ENCODE results near the gene SUSD3. TPM values are rescaled to one million over a fixed set of nuclear protein-coding genes. Genes with fewer than 3 reads are reported as not detected.
"Not testable (repeated sequence)": the region's sequence is repeated elsewhere in the genome, so short reads cannot be mapped to it uniquely, and the experiment has no call there.

The SUSD3 gene
- 10 to 100 TPM; 45.4 to 68.4 TPM for total RNA-seq

GRCh38 chr9:93058355-93059010 is at the start of gene SUSD3:
Gene SUSD3 (plus strand): TSS chr9:93058701. CDS start chr9:93058743, 42 bp downstream.
- H3K27ac Mint-ChIP-seq, result peak within 1 kb of the TSS; percentile 94
- H3K9me3 Mint-ChIP-seq, result no peaks in the 10 kb centered on the region
- peaks cover 24% of the 10 kb centered on the region for H3K4me1 Mint-ChIP-seq
- peak within 1 kb of the TSS; percentile 94 for H3K4me3 Mint-ChIP-seq
- H3K36me3 Mint-ChIP-seq (ENCODE audit: low read depth), result peaks cover 10% of the 10 kb centered on the region
- no peaks in the 10 kb centered on the region for H3K27me3 Mint-ChIP-seq
- peak; percentile 73 for ATAC-seq (replicated peaks)

GRCh38 chr9:93009337-93010015 is 49.0 kb upstream of the SUSD3 start:
- Mint-ChIP-seq H3K27me3 (no peaks in the 10 kb centered on the region), H3K4me1 (peaks cover 2% of the 10 kb centered on the region), H3K4me3 (no peak overlapping the region), H3K36me3 (ENCODE audit: low read depth) (peaks cover 98% of the 10 kb centered on the region), H3K27ac (peak overlapping the region; percentile 78), H3K9me3 (no peaks in the 10 kb centered on the region)
- no peak for ATAC-seq (replicated peaks)

GRCh38 chr9:93010056-93010455 is 48.4 kb upstream of the SUSD3 start:
- Mint-ChIP-seq H3K4me1 (no peaks in the 10 kb centered on the region), H3K27ac (peak overlapping the region; percentile 78), H3K36me3 (ENCODE audit: low read depth) (peaks cover 98% of the 10 kb centered on the region), H3K4me3 (no peak overlapping the region), H3K9me3 (no peaks in the 10 kb centered on the region), H3K27me3 (no peaks in the 10 kb centered on the region)
- no peak for ATAC-seq (replicated peaks)

GRCh38 chr9:93010704-93011103 is 47.8 kb upstream of the SUSD3 start:
- Mint-ChIP-seq H3K36me3 (ENCODE audit: low read depth) (peaks cover 98% of the 10 kb centered on the region), H3K27me3 (no peaks in the 10 kb centered on the region), H3K27ac (peak overlapping the region; percentile 78), H3K4me1 (no peaks in the 10 kb centered on the region), H3K4me3 (no peak overlapping the region), H3K9me3 (no peaks in the 10 kb centered on the region)
- no peak for ATAC-seq (replicated peaks)

DNA sequence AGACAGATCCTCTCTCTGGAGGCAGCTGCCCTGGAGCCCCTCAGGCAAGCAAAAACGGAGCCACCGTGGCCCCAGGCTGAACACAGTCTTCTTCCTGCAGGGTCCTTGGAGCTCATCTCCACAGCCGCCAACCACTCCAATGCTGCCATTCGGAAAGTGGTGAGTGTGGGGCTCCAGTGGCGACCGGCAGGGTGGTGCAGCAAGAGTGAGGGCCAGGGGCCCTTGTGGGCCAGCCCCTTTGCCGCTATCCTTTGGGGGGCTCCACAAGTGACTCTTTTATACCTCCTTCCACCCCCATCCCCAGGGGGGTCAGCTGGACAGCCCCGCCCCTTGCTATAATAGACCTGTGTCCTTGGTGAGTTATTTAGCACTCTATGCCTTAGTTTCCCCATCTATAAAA is 47.4 kb upstream of the SUSD3 start:
- no peak for ATAC-seq (replicated peaks)
- H3K4me1 Mint-ChIP-seq, result no peaks in the 10 kb centered on the region
- H3K27me3 Mint-ChIP-seq, result no peaks in the 10 kb centered on the region
- H3K4me3 Mint-ChIP-seq, result no peak overlapping the region
- H3K36me3 Mint-ChIP-seq (ENCODE audit: low read depth), result peaks cover 98% of the 10 kb centered on the region
- H3K27ac Mint-ChIP-seq, result no peak overlapping the region
- no peaks in the 10 kb centered on the region for H3K9me3 Mint-ChIP-seq

DNA sequence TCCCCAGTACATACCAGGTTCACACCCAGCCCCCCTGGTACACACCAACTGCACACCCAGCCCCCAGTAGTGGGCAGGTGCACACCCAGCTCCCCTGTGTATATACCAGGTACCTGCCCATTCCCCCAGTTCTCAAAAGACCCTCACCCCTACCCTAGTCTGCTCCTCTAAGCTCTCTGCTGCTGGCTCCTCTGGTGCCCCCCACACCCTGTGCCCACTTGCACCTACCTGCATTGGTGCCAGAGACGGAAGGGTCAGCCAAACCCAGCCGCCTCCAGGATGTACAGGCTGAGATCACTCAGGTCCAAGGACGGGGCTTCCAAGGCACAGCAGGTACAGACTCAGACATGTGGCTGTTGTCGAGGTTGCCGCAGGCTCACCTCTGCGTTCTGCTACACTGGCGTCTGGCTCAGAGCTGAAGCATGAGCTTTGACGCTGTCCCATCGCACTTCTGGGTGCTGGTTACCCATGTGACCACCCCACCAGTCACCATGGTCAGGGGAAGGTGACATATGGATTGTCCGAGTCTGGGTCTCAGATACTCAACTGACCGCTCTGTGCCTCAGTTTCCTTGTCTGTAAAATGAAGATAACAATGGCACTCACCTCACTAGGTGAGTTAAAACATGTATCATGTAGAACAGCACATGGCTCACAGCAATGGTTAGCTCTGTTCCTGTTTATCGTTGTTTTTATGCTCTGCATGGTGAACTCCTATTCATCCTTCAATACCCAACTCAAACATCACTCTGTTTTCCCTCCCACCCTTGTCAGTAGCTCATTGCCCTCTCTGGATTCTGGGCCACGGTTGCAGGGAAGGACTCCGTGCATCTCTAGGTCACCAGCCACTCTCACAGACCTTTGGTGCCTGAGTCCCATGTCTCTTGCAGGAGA is 45.3 kb upstream of the SUSD3 start:
- Mint-ChIP-seq H3K36me3 (ENCODE audit: low read depth) (peaks cover 96% of the 10 kb centered on the region), H3K27ac (peak overlapping the region; percentile 73)

GRCh38 chr9:93013856-93014582 is 44.5 kb upstream of the SUSD3 start:
- Mint-ChIP-seq H3K27ac (peak overlapping the region; percentile 73), H3K9me3 (no peaks in the 10 kb centered on the region), H3K4me3 (no peak overlapping the region), H3K36me3 (ENCODE audit: low read depth) (peaks cover 96% of the 10 kb centered on the region), H3K4me1 (no peaks in the 10 kb centered on the region), H3K27me3 (no peaks in the 10 kb centered on the region)
- ATAC-seq (replicated peaks), result no peak

More for the DNA sequence above, 45.3 kb upstream of the SUSD3 start:
- no peaks in the 10 kb centered on the region for H3K9me3 Mint-ChIP-seq
- no peak overlapping the region for H3K4me3 Mint-ChIP-seq
- ATAC-seq (replicated peaks), result no peak
- H3K4me1 Mint-ChIP-seq, result no peaks in the 10 kb centered on the region
- H3K27me3 Mint-ChIP-seq, result no peaks in the 10 kb centered on the region

GRCh38 chr9:93015190-93015589 is 43.3 kb upstream of the SUSD3 start:
- H3K27ac Mint-ChIP-seq; ATAC-seq (replicated peaks); H3K4me1 Mint-ChIP-seq; H3K4me3 Mint-ChIP-seq; H3K9me3 Mint-ChIP-seq; H3K27me3 Mint-ChIP-seq: not testable (repeated sequence)
- H3K36me3 Mint-ChIP-seq (ENCODE audit: low read depth), result peaks cover 93% of the 10 kb centered on the region

- no peaks in the 10 kb centered on the region for H3K9me3 Mint-ChIP-seq
- no peak for ATAC-seq (replicated peaks)
- no peaks in the 10 kb centered on the region for H3K27me3 Mint-ChIP-seq
- H3K4me3 Mint-ChIP-seq, result no peak overlapping the region
- H3K27ac Mint-ChIP-seq, result no peak overlapping the region
- H3K36me3 Mint-ChIP-seq (ENCODE audit: low read depth), result peaks cover 90% of the 10 kb centered on the region
- peaks cover 6% of the 10 kb centered on the region for H3K4me1 Mint-ChIP-seq
These were observed 40.9 kb upstream of the SUSD3 start for GRCh38 chr9:93017621-93018020.

GRCh38 chr9:93020151-93020550 is 38.4 kb upstream of the SUSD3 start:
- peaks cover 12% of the 10 kb centered on the region for H3K4me1 Mint-ChIP-seq
- H3K4me3 Mint-ChIP-seq, result no peak overlapping the region
- peak overlapping the region; percentile 22 for H3K27ac Mint-ChIP-seq
- no peak for ATAC-seq (replicated peaks)
- no peaks in the 10 kb centered on the region for H3K9me3 Mint-ChIP-seq
- peaks cover 89% of the 10 kb centered on the region for H3K36me3 Mint-ChIP-seq (ENCODE audit: low read depth)
- H3K27me3 Mint-ChIP-seq, result no peaks in the 10 kb centered on the region

- Mint-ChIP-seq H3K27me3 (no peaks in the 10 kb centered on the region), H3K9me3 (no peaks in the 10 kb centered on the region), H3K4me3 (no peak overlapping the region), H3K27ac (peak overlapping the region; percentile 66), H3K36me3 (ENCODE audit: low read depth) (peaks cover 85% of the 10 kb centered on the region), H3K4me1 (peaks cover 16% of the 10 kb centered on the region)
- ATAC-seq (replicated peaks), result peak; percentile 91
These were observed 37.5 kb upstream of the SUSD3 start for GRCh38 chr9:93020771-93021670.

GRCh38 chr9:93022066-93022465 is 36.4 kb upstream of the SUSD3 start:
- H3K27me3 Mint-ChIP-seq, result no peaks in the 10 kb centered on the region
- no peak overlapping the region for H3K4me3 Mint-ChIP-seq
- peak overlapping the region; percentile 66 for H3K27ac Mint-ChIP-seq
- peaks cover 16% of the 10 kb centered on the region for H3K4me1 Mint-ChIP-seq
- no peaks in the 10 kb centered on the region for H3K9me3 Mint-ChIP-seq
- ATAC-seq (replicated peaks), result no peak
- peaks cover 77% of the 10 kb centered on the region for H3K36me3 Mint-ChIP-seq (ENCODE audit: low read depth)

DNA sequence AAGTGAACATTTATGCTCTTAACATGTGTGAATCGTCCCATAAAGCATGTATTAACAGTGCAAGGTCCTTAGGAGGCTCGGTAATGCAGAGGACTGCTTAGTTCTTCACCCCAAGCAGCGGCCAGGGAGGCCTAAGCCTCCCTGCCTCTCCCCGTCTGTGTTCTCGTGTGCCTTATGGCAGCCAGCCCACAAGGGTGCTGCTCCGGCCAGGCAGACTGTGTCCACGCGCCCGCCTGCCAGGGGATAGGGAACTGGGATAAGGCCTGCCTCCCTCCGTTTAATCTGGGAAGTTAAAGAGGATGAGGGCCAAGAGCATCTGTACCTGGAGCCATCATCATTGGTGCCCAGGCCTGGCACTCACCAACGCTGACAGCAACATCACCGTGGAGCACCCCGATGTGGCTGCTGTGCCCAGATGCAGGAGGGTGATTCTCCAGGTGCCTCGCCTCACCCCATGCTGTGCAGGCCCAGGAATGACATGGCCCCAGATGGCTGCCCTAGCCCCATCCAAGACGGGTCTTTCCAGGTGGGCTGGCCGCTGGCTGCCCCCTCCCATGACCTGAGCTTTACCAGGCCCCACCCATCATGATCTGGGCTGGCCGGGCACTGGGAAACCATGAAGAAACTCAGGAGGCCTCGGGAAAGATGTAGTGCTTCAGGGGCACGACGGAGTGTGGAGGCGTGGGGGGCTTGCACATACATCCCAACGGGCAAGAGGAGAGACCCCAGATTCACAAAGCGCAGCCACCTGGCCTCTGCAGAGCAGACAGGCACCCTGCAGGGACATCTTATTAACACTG is 35.6 kb upstream of the SUSD3 start:
- Mint-ChIP-seq H3K36me3 (ENCODE audit: low read depth) (peaks cover 77% of the 10 kb centered on the region), H3K4me1 (peaks cover 23% of the 10 kb centered on the region)

More for the DNA sequence above, 35.6 kb upstream of the SUSD3 start:
- H3K27ac Mint-ChIP-seq, result peak overlapping the region; percentile 66
- ATAC-seq (replicated peaks), result no peak
- no peaks in the 10 kb centered on the region for H3K9me3 Mint-ChIP-seq
- H3K4me3 Mint-ChIP-seq, result no peak overlapping the region
- H3K27me3 Mint-ChIP-seq, result no peaks in the 10 kb centered on the region
